ENCODE measurements around the gene RFXAP.

The RFXAP gene

GRCh38 chr13:36817996-36818803 lies 822 bp upstream of the RFXAP start:
- no peak for DNase-seq

- peak; percentile 27 for DNase-seq
Measured at GRCh38 chr13:36819739-36820090, 693 bp downstream of the RFXAP start.

GRCh38 chr13:36820222-36820621 lies 1.2 kb downstream of the RFXAP start:
- DNase-seq = no peak

- no peak for DNase-seq
Measured at GRCh38 chr13:36822785-36823184, 3.8 kb downstream of the RFXAP start.

- DNase-seq = no peak
Measured at GRCh38 chr13:36829753-36830152, 10.7 kb downstream of the RFXAP start.

- no peak for DNase-seq
Measured at GRCh38 chr13:36831291-36831690, 12.3 kb downstream of the RFXAP start.

- no peak for DNase-seq
Measured at GRCh38 chr13:36834299-36834698, 15.3 kb downstream of the RFXAP start.

- DNase-seq = no peak
Measured at GRCh38 chr13:36837354-36838092, 18.5 kb downstream of the RFXAP start.

- DNase-seq = no peak
Measured at GRCh38 chr13:36839281-36839680, 20.3 kb downstream of the RFXAP start.

GRCh38 chr13:36839981-36840380 lies 21.0 kb downstream of the RFXAP start:
- no peak for DNase-seq

- DNase-seq = no peak
Measured at GRCh38 chr13:36840718-36841250, 21.8 kb downstream of the RFXAP start.

- DNase-seq = no peak
Measured at GRCh38 chr13:36841391-36841790, 22.4 kb downstream of the RFXAP start.

- no peak for DNase-seq
Measured at GRCh38 chr13:36847606-36848005, 28.6 kb downstream of the RFXAP start.

- no peak for DNase-seq
Measured at GRCh38 chr13:36848199-36848982, 29.4 kb downstream of the RFXAP start.

- no peak for DNase-seq
Measured at GRCh38 chr13:36850790-36851438, 31.9 kb downstream of the RFXAP start.

GRCh38 chr13:36857253-36857652 lies 38.2 kb downstream of the RFXAP start:
- no peak for DNase-seq

GRCh38 chr13:36858290-36858689 lies 39.3 kb downstream of the RFXAP start:
- no peak for DNase-seq

GRCh38 chr13:36859259-36859658 lies 40.2 kb downstream of the RFXAP start:
- DNase-seq = no peak

GRCh38 chr13:36862002-36862685 lies 43.1 kb downstream of the RFXAP start:
- DNase-seq = no peak

GRCh38 chr13:36862722-36863121 lies 43.7 kb downstream of the RFXAP start:
- no peak for DNase-seq

- no peak for DNase-seq
Measured at GRCh38 chr13:36865265-36865664, 46.2 kb downstream of the RFXAP start.

GRCh38 chr13:36866232-36866631 lies 47.2 kb downstream of the RFXAP start:
- no peak for DNase-seq
